IPS-18c (cell line): ENCODE results near the gene BBX.
A peak's percentile ranks its signal among the peaks of the same experiment; 100 is the strongest.

Experiments used
- H3K4me3 ChIP-seq: 2 replicates; pipeline ENCODE4 v1.7.0; 2013; ENCODE audit warnings: low read depth, mild to moderate bottlenecking, low read length, moderate library complexity; ENCODE audit not compliant: insufficient read depth
- H3K9me3 ChIP-seq: one replicate; pipeline ENCODE4 v1.6.1; 2013; ENCODE audit warnings: mild to moderate bottlenecking, low read length, moderate library complexity; ENCODE audit not compliant: control insufficient read depth, insufficient read depth

BBX gene

GRCh38 chr3:107522510-107523288, at the start of gene BBX:
BBX (plus strand) TSS chr3:107522962; CDS start chr3:107710461, 187,499 bp downstream.
- peak within 1 kb of the TSS; percentile 87 for H3K4me3 ChIP-seq

GRCh38 chr3:107476462-107476861, 46.3 kb upstream of the BBX start:
- H3K4me3 ChIP-seq, result no peak overlapping the region
- no peaks in the 10 kb centered on the region for H3K9me3 ChIP-seq

More at GRCh38 chr3:107522510-107523288, at the start of gene BBX:
- no peaks in the 10 kb centered on the region for H3K9me3 ChIP-seq

- no peaks in the 10 kb centered on the region for H3K9me3 ChIP-seq
These were observed 35.3 kb upstream of the BBX start for GRCh38 chr3:107487490-107487889.

GRCh38 chr3:107488942-107489341, 33.8 kb upstream of the BBX start:
- no peak overlapping the region for H3K4me3 ChIP-seq
- no peaks in the 10 kb centered on the region for H3K9me3 ChIP-seq

More at GRCh38 chr3:107487490-107487889, 35.3 kb upstream of the BBX start:
- H3K4me3 ChIP-seq, result no peak overlapping the region

GRCh38 chr3:107493134-107493533, 29.6 kb upstream of the BBX start:
- no peak overlapping the region for H3K4me3 ChIP-seq
- H3K9me3 ChIP-seq, result no peaks in the 10 kb centered on the region

- Histone ChIP-seq H3K4me3 (no peak overlapping the region), H3K9me3 (no peaks in the 10 kb centered on the region)
These were observed 25.9 kb upstream of the BBX start for GRCh38 chr3:107496855-107497254.

- no peak overlapping the region for H3K4me3 ChIP-seq
These were observed 24.1 kb upstream of the BBX start for GRCh38 chr3:107498646-107499045.

GRCh38 chr3:107506458-107506857, 16.3 kb upstream of the BBX start:
- no peaks in the 10 kb centered on the region for H3K9me3 ChIP-seq

More at GRCh38 chr3:107498646-107499045, 24.1 kb upstream of the BBX start:
- H3K9me3 ChIP-seq, result no peaks in the 10 kb centered on the region

GRCh38 chr3:107508331-107508730, 14.4 kb upstream of the BBX start:
- H3K4me3 ChIP-seq, result no peak overlapping the region
- no peaks in the 10 kb centered on the region for H3K9me3 ChIP-seq

More at GRCh38 chr3:107506458-107506857, 16.3 kb upstream of the BBX start:
- no peak overlapping the region for H3K4me3 ChIP-seq

- H3K9me3 ChIP-seq, result no peaks in the 10 kb centered on the region
- no peak overlapping the region for H3K4me3 ChIP-seq
These were observed 10.7 kb upstream of the BBX start for GRCh38 chr3:107512108-107512507.

GRCh38 chr3:107514453-107514852, 8.3 kb upstream of the BBX start:
- Histone ChIP-seq H3K9me3 (no peaks in the 10 kb centered on the region), H3K4me3 (no peak overlapping the region)

GRCh38 chr3:107516475-107516874, 6.3 kb upstream of the BBX start:
- H3K9me3 ChIP-seq, result no peaks in the 10 kb centered on the region

GRCh38 chr3:107520535-107520934, 2.2 kb upstream of the BBX start:
- Histone ChIP-seq H3K9me3 (no peaks in the 10 kb centered on the region), H3K4me3 (no peak overlapping the region)

More at GRCh38 chr3:107516475-107516874, 6.3 kb upstream of the BBX start:
- no peak overlapping the region for H3K4me3 ChIP-seq

GRCh38 chr3:107521469-107522059, 1.2 kb upstream of the BBX start:
- H3K9me3 ChIP-seq, result no peaks in the 10 kb centered on the region
- H3K4me3 ChIP-seq, result no peak overlapping the region

- Histone ChIP-seq H3K9me3 (no peaks in the 10 kb centered on the region), H3K4me3 (peak overlapping the region; percentile 87)
These were observed 452 bp downstream of the BBX start for GRCh38 chr3:107523289-107523538.

- peak overlapping the region; percentile 87 for H3K4me3 ChIP-seq
- no peaks in the 10 kb centered on the region for H3K9me3 ChIP-seq
These were observed 970 bp downstream of the BBX start for GRCh38 chr3:107523539-107524325.

- Histone ChIP-seq H3K4me3 (peak overlapping the region; percentile 87), H3K9me3 (no peaks in the 10 kb centered on the region)
These were observed 1.6 kb downstream of the BBX start for GRCh38 chr3:107524326-107524840.
